ENCODE results near the gene S1PR1.
A peak's percentile ranks its signal among the peaks of the same experiment; 100 is the strongest.

Gene S1PR1

DNA sequence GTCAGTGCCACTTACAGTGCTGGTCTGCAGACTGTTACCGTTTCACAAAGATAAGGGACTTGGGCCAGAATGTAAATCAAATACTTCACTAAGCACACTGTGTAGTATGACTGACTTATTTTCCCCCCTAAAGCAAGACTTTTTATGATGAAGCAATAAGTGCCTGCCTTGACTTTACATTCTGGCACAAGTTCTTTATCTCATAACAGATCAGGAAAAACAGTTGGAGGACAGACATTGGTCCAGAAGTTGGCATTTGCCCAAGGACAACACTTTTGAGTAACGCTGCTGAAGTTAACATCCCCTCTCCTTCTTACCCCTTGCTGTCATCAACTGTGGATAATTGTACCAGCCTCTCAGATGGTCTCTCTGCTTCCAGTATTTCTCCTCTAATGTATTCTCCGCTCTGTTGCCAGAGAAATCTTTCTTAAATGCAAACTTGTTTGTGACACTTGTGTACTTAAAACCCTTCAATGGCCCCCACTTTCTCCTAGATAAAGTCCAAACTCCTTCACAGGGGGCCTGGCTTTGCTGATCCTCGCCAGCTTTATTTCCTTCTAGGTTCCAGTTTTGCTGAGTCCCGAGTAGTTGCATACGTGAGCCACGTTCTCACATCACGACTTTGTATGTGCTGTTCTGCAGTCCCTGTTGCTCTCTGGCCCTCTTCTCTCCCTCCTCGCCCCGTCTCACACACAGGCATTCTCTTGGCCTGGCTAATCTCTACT, 45.7 kb downstream of the S1PR1 start:
- no peak for DNase-seq

DNA sequence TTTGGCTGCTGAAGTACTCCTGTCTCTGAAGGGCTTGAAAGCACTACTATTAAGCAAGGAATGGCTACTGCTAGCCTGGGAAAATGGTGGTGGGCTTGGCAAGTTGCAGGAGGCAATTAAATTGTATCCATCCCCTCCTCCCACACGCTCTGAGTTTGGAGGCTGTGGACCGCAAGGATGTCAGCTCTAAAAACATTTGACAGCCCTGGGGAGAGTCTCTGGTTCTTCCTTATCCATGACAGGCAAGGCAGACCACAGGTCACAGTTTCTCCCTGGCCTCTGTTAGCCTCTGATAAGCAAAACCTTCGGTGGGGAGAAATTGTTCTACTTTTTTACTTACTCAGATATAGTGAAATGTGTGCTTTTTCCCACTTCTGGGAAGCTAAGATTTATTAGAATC, 46.6 kb downstream of the S1PR1 start:
- DNase-seq: no peak

DNA sequence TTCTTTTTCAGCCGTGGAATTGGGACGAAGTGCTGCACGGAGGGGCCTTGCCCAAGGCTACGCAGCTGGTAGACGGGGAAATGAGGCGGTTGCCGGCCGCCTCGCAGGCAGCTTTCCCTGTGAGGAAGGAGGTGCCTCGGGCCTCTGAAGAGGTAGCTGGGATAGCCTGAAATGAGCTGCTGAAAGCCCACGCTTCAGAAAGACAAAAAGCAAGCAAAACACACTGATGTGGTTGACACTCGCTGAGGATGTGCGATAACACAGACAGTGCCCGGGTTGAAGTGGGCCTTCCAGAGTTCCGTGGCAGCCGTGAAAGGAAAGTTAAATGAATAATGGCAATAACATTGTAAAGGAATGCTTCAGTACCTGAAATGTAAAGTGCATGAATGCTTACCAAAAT, 47.2 kb downstream of the S1PR1 start:
- no peak for DNase-seq

DNA sequence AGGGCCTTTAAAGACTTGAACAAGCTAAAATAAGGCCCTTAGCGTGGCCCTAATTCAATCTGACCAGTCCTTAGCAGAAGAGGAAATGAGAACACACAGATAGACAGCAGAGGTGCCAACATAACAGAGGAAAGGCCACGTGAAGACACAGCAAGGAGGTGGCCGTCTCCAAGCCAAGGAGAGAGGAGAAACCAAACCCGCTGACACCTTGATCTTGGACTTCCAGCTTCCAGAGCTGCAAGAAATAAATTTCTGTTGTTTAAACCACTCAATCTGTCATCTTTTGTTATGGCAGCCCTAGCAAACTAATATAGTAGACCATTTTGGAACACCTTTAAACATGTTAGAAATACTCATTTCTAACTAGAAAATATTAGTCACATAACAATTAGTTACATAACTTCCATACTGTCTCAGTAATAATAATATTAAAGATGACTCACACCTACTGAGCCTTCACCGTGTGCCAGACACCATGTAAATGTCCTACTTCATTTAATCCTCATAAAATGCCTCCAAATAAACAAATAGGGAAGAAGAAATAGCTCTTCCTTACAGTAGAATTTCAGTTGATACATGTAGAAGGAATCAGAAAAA, 47.9 kb downstream of the S1PR1 start:
- no peak for DNase-seq

DNA sequence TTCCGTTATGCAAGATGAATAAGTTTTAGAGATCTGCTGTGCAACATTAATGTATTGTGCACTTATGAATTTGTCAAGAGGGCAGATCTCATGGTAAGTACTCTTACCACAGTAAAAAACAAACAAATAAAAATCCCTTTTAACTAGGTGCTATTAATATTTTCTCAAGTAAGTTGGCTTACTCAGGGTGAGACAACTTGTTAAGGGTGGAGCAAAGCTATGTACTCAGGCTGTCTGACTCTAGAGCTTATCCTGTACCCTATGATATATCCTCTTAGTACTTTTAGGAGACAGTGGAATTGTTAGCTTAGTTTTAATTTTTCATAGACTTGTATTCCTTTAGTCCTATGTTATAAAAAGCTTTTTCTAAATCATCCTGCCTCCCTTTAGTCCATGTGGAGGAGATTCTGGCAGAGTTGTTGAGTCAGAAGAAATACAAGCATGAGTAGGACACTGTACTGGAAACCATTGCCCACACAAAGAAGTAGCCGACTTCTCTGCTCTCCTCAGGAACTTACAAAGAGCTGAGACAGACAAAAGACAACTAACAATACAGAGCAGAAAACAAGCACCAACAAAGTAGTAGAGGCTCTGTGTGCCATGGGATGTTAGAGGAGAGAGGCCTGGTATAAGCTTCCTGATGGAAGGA, 49.2 kb downstream of the S1PR1 start:
- no peak for DNase-seq

DNA sequence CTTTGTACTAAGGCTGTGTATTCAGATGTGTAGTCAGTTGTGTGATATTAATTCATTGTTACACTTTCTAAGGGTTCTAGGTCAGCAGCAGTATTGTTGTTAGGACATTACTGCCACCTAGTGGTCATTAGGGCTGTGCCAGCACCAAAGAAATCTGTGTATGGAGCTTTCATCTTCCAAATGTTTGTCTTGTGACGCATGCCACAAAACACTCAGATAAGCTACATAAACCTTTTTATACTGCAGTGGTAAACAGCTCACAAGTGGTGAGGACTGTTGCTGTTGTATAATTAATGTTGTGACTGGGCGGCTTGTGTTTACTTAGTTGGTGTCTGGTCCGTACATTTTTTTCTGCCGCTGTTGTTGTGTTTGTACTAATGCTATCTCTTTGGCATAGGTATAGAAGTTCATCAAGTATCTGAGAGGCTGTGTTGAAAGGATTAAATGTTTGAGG, 51.7 kb downstream of the S1PR1 start:
- peak; percentile 64 for DNase-seq

DNA sequence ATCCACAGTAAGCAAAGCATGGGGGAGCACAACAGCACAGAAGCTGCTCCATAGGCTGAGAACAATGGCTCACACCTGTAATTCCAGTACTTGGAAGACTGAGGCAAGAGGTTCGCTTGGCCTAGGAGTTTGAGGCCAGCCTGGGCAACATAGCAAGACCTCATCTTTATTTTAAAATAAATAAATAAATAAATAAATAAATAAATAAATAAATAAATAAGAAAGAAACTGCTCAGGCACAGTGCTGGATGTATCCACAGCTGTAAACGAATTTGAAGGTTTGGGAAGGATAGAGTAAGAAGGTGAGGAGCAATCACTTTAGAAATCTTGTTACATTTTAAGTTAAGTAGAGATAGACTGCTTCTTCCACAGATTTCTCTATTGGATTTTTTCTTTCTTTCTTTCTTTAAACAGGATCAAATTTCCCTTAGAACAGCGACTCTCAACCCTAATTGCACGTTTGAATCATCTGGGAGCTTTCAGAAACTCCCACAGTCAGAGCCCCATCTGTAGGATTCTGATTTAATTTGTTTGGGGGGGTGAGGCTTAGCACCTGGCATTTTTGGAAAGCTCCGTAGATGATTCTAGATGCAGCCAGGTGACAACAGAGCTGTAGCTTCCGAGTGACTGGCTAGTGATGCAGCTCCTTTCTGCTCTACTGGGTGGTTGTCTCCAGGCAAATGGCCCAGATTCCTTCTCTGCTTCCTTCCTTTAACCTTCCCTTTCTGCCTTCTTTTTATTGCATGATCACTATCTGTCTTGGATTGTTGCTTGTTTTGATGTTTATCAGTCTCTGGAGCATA, 53.5 kb downstream of the S1PR1 start:
- DNase-seq: no peak
